Stimulated activated CD4-positive, alpha-beta T cell treated with anti-CD3 and anti-CD28 coated beads, Interleukin-12 subunit alpha, Interleukin-12 subunit beta, amount 100 ng/mL, for 24 hours (primary cell): ENCODE measurements around the gene KCNQ2.
"Not testable (repeated sequence)": the region's sequence is repeated elsewhere in the genome, so short reads cannot be mapped to it uniquely, and the experiment has no call there.

Source experiments
- DNase-seq, 2 experiments: peaks; one replicate each; pipeline ENCODE4 v3.0.0-alpha.2; 2020; ENCODE audit warnings: low read depth in 2 of 2

The KCNQ2 gene

DNA sequence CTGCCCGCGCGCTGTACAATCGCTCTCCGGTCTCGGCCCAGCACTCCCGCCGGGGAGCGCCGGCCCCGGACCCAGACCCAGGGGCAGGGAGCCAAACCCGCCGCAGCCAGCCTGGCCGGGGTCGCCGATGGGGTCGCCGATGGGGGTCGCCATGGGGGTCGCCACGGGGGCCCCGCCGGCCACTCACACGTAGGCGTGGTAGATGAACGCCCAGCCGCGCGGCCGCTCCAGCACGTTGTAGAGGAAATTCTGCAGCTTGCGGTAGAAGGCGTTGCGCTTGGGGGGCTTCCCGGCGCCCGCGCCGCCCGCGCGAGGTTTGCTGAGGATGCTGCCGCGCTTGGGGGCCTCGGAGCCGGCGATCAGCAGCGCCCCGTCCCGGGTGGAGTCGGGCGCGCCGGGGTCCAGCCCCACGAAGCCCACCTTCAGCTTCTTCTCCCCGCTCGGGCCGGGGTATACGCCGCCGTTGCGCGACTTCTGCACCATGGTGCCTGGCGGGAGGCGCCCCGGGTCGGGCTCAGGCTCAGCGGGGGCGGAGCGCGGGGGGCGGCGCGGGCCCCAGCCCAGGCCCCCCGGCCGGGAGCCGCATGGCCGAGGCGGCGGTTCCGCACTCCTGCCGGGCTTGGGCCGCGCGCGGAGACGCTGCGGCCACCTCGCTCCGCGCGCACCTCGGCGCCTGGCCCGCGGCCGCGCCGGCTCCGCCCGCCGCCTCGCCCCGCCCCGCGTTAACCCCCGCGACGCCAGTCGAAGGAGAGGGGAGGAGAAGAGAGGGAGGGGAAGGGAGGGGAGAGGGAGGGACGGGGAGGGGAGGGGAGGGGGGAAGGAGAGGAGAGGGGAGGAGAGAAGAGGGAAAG, at the start of gene KCNQ2:
Gene KCNQ2, minus strand, starts transcription at position 675 of the 851 bp plus-strand sequence. Its CDS starts 192 bp downstream, at position 483.
- no peak for DNase-seq

DNA sequence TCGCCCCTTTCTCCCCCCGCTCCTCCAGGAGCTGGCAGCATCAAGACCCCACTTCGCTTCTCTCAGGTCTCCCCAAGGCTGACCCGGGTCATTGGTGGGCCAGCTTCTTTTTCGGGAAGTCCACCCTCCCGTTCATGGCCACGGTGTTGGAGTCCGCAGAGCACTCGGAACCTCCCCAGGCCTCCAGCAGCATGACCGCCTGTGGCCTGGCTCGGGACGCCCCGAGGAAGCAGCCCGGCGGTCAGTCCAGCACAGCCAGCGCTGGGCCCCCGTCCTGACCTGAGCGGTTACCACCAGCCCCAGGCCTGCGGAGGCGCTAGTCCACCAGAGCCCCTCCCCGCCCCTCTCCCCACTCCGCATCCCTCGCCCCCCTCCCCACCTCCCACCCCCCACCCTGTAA, 49.1 kb upstream of the KCNQ2 start:
- DNase-seq = no peak

DNA sequence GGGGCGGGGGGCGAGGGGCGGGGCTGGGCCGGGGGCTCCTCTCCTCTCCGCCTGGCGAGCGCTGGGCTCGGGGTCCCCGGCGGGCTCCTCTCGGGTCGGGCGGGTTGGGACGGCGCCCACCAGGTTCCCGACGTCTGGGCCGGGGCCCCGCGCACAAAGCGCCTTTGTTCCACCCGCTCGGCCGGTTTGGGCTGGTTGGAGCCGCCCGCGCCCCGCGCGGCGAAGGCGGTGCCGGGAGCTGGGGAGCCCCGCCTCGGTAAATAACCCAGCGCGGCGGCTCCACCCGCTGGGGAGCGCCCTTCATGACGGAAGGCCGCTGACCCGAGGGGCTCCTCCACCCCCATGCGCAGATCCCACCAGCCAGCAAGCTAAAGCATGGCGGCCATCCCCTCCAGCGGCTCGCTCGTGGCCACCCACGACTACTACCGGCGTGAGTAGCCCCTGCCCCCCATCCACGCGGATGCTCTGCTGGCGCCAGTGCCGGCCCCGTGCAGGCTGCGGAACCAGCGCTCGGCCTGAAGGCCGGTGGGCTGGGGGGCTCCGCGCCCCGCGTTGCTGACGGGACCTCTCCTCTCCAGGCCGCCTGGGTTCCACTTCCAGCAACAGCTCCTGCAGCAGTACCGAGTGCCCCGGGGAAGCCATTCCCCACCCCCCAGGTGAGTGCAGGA, 48.6 kb upstream of the KCNQ2 start:
- DNase-seq = peak; percentile 42 to 51

DNA sequence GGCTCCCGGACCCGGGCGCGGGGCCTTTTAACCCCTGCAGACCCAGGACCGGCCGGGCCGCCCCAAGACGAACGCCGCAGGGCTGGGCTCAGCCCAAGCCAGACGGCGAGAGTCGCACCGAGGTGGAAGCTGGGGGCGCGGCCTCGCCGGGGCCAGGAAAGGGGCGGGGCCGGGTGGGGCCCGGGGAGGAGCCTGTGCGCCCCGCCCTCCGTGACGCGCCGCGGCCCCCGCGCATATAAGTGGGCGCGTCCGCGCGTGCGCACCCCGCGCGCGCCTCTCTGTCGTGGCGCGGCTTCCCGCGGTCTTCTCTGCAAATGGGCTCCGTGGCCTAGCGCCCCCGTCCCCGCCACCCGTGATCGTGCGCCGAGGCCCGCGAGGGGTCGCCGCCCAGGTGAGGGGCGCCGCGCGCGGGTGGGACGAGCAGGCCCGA, 48.1 kb upstream of the KCNQ2 start, which contains the start of gene PPDPF:
Gene PPDPF, plus strand, starts transcription at position 262 of the 430 bp plus-strand sequence. CDS start 544 bp downstream, outside the sequence.
- peak; percentile 70 to 72 for DNase-seq

DNA sequence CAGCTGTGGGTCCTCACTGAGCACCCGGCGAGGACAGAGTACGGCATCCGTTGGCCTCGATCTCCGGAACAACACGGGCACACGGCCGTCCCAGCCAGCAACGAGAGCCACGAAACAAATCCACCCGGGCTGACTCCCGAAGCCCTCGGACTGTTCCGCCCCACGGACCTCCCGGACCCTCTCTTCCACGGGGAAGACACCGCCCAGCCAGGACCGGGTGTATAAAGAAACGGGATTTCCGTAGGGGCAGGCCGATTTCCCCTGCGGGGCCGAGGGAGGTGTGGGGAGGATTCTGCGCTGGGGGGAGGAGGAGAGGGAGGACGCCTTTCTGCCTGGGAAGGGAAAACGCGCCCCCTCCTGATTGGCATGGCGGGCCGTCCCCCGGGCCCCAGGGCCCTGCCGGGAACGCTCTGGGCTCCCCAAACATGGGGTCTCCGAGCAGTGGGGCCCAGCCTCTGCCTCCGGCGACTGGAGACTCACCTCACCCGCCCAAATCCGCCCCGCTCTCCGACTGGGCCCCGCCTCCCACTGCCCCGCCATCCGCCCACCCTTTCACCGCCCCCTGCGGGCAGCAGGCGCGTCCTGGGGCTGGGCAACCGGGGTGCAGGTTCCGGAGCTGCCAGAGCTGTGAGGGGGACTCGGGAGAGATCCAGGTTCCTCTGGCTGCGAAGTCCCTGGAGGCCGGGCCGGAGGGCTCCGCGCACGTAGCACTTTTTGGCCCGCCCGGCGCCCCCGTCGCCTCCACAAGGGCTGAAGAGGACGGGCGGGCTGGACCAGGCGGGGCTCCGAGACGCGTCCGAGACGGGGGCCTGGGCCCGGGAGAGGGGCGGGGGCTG, 47.4 kb upstream of the KCNQ2 start:
- peak; percentile 26 to 56 for DNase-seq

DNA sequence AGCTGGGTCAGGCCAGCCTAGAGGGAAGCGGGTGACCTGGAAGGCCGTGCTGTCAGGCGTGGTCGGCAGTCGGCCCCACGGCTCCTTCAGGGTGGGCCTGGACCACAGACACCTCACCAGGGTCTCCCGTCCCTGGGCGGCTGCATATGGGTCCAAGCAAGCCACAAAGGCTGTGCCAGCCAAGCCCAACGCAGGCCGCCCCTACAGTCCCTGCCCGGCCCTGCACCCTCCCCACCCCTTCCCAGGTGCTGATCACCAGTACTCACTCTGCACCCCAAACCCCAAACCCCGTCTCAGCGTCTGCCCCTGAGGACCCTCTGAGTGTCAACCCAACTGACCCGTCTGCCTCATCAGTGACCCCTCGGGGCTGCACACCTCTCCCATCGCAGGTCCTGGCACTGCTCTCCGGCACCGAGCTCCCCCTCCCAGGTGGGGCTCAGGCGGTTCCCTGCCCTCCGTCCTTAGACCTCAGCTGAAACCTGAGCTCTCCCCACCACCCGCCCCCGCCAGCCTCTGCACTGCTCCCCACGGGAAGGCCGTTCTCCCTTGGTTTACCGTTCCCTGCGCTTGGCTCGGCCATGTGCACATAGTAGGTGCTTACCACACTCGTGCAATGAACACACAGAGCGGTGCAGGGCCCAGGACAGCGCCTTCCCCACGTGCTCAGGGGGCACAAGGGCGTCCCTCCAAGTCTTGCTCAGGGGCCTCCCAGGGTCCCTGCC, 46.7 kb upstream of the KCNQ2 start:
- DNase-seq = no peak

DNA sequence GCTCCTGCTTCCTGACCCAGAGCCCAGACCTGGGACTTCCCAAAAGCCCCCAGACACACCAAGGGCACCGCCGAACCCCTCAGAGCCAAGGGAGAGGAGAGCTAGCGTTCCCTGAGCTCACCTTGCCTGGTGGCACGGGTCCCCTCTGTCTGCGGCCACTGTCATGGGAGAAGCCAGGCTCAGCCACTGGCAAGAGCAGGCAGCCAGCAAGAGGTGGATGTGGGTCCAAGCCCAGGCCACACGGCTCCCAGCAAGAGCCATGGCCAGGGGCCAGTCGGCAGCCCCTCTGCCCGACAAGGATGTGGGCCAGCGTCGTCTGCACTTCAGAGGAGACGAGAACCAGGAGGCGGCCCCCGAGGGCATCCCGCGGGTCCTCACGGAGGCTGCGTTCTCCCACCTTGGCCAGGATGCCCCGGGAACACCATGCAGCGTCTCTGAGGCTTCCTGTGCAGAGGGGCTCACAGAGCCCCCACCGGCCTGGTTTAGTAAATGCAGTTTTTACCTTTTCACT, 46.0 kb upstream of the KCNQ2 start:
- no peak for DNase-seq

DNA sequence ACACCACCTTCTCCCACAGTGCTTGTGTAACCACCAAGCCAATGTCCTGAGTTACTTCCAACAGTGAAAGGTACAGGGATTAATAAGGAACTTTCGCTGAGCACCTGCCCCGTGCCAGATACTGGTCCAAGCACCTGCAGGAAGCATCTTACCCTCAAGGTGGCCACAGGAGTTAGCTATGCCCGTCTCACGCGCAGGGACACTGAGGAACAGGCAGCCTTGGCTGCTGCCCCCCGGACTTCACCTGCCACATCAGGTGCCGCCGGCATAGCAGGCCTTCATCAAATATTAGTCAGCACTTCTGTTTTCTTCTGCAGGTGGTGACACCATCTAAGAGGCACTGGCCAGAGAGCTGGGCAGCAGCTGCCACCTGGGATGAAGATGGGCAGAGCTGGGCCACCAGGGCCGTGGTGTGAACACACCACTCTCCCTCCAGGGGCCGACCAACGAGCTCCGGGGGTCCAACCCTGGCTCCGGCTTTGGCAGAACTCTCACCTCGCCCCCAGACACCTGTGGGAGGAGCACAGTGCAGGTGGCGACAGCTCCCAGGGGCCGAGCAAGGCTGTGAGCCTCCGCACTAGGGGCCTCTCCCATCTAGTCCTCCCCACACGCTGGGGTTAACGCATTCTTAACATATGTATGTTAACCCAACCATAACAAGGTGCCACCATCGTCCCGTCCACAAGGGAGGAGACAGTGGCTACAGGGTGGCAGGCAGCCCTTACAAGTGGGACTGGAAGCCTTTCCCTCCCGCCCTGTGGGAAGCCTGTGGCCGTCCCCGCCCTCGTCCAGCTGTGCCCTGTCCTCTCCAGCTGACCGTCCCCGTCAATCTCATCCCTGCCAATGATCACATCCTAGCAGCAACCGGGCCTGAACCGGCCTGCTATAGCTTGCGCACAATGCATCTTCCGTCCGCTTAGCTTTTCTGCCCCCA, 45.2 kb upstream of the KCNQ2 start:
- no peak for DNase-seq

DNA sequence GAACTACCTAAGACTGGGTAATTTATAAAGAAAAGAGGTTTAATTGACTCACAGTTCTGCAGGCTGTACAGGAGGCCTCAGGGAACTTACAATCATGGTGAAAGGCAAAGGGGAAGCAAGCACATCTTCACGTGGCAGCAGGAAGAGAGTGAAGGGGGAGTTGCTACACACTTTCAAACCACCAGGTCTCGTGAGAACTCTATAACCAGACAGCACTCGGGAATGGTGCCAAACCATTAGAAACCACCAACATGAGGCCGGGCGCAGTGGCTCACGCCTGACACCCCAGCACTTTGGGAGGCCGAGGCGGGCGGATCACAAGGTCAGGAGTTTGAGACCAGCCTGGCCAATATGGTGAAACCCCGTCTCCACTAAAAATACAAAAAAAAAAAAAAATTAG, 42.1 kb upstream of the KCNQ2 start:
- not testable (repeated sequence) for DNase-seq

DNA sequence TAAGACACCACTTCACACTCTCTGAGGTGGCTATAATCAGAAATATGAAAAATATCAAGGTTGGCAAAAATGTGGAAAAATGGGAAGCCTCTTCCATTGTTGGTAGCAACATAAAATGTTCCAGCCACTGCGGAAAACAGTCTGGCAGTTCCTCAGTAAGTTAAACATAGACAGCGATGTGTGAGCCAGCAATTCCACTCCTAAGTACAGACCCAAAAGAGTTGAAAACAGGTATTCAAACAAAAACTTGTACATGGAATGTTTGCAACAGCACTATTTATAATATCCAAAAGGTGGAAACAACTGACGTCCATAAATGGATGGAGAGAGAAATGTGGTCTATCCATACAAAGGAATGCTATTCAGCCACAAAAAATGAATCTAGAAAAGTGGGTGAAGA, 40.8 kb upstream of the KCNQ2 start:
- no peak for DNase-seq

DNA sequence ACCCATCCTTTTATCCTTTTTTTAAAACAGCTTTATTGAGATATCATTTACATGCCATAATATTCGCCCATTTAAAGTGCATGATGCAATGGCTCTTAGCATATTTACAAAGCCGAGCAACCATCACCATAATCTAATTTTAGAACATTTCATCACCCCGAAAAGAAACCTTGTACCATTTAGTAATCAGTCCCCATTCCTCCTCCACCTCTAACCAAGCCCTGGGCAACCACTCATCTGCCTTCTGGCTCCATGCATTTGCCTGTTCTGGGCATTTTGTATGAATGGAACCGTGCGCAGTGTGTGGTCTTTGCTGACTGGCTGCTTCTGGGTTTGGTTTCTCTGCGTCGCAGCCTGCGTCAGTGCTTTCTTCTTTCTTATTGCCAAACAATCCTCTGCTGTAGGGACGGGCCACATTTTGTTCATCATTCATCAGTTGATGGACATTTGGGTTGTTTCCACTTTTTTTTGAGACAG, 36.7 kb upstream of the KCNQ2 start:
- no peak for DNase-seq

DNA sequence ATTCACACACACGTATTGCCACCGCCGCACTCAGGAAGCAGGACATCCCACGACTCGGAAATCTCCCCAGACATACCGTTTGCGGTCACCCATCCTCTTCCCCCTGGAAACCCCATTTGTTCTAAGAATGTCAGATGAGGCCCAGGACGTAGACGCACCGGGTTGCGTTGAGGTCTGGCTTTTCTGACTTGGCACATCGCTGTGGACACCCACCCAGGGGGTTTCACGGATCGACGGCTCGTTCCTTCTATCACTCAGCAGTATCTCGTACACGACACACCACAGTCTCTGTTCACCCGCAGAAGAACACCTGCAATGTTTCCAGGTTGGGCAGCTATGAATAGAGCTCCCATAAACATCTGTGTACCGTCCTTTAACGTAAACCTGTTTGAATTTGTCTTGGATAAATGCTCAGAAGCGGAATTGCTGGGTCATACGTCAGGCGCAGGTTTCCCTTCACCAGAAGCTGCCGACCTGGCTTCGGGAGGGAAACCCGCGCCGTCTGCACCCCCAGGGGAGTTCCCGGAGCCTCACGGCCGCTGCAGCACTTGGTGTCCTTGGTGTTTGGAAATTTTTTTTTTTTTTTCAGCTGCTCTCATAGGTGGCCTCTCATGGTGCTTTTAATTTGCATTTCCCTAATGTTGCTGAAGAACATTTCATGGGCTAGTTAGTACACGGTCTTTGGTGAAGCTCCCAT, 35.8 kb upstream of the KCNQ2 start:
- no peak for DNase-seq

DNA sequence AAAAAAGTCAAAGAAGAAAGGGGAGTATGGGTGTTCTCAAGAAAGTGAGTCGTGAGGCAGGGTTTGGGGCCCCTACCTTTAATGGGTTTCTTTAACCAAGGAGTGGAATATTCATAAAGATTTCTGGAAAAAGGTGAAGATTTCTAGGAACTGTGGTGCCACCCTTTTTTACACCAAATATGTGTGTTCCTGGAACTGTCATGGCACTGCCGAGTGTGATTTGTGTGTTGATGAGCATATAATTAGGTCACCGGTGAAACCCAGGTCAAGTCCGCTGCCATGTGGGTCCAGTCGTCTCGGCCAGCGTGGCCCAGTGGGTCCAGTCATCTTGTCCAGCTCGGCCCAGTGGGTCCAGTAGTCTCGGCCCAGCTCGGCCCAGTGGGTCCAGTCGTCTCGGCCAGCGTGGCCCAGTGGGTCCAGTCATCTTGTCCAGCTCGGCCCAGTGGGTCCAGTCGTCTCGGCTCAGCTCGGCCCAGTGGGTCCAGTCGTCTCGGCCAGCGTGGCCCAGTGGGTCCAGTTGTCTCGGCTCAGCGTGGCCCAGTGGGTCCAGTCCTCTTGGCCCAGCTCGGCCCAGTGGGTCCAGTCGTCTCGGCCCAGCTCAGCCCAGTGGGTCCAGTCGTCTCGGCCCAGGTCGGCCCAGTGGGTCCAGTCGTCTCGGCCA, 34.8 kb upstream of the KCNQ2 start:
- DNase-seq = no peak

DNA sequence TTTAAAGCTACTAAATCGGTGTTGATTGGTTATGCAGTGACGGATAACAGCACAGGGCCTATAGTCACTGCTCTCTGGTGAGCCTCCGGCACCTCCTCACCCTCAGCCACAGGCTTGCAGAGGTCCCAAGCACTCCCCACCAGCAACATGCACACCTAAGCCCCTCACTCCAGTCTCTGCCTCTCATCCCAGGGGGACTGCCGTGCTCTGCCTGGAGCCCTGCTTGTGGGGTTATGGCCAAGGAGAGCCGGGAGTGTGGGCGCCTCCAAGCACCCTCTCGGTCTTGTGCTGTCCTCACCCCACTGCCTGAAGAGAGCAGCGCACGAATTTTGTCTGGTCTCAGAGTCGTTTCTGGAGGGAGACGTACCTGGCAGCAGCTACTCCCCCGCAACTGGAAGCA, 33.3 kb upstream of the KCNQ2 start:
- no peak for DNase-seq

DNA sequence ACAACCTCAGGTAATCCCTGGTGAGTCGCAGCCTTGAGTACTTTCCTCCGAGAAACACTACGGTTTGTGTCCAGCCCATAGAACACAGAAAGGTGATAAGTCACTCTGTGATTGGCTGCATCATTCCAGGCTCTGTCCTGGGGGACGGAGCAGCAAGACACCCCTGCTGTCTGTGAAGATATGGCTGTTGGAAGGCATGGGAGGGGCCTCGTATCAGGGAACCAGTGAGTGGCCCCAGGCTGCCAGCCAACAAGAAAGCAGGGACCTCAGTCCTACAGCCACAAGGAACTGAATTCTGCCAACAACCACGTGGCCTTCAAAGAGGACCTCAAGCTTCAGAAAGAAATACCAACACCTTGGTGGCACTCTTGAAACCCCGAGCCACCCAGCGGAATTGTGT, 32.8 kb upstream of the KCNQ2 start:
- DNase-seq = no peak

DNA sequence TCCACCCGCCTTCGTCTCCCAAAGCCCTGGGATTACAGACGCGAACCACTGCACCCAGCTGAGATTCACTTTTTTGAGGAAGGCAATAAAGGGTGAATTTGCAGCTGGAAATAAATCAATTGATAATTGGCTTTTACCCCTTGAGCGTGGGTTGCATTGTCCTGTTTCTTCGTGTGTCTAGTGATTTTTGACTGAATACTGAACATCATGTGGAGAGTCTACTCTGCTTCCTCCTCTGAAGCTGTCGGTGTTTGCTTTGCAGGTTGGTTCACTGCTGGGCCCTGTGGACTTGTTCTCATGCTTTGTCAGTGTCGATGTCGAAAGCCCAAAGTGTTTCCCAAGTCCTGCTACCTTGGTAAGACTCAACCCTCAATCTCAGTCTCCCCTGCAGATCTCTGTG, 32.2 kb upstream of the KCNQ2 start:
- DNase-seq = no peak

DNA sequence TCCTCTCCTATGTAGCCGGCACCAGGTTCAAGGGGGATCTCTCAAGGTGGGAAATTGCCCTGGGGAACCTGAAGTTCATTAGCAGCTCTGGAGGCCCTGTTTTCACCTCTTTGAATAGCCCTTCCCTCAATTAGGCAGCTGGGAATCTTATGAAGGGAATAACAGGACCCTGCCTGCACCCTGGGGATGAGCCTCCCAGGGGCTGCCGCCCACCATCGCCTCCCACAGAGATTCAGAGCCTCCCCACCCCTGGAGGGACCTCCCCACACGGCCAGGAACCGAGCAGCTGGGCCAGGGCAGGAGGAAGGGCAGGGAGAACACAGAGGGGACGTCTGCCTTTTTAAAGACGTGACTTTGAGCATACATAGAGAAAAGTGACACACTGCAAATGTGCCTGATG, 31.1 kb upstream of the KCNQ2 start:
- no peak for DNase-seq

DNA sequence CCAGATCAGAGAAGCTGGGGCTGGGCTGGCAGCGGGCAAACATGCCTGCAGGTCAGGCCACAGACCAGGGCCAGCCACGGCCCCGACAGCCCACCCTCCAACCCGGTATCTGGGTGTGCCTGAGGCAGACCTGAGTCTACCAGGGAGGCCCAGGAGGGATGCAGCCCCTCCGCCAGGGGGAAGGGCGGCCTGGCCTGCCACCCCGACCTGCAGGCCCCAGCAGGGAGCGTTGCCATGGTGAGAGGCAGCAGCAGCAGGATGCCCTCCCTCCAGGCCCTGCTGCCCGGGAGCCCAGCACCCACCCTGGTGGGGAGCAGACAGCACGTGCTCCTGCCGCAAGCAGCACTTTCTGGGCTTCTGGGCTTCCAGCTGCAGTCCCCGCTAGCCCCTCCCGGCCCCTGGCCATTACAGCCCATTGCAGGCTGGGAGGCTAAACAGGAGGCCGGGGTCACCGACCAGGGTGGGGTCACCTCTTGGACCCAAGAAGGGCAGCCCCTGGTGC, 30.3 kb upstream of the KCNQ2 start:
- DNase-seq = no peak
